ENCODE data around the gene RAB10.
"Not testable (repeated sequence)": the region's sequence is repeated elsewhere in the genome, so short reads cannot be mapped to it uniquely, and the experiment has no call there.

The RAB10 gene

GRCh38 chr2:26067186-26067974, 33.5 kb downstream of the RAB10 start:
- ATAC-seq (no peak), DNase-seq (ENCODE audit: low spot score in 2 of 2) (no peak)
- peak overlapping the region; percentile 64 for H3K4me3 Mint-ChIP-seq
- H3K36me3 Mint-ChIP-seq: peaks cover 41% of the 10 kb centered on the region
- H3K4me1 Mint-ChIP-seq: peaks cover 50% of the 10 kb centered on the region
- no peaks in the 10 kb centered on the region for H3K9me3 Mint-ChIP-seq
- H3K27ac Mint-ChIP-seq: peak overlapping the region; percentile 80

GRCh38 chr2:26067980-26068507, 34.2 kb downstream of the RAB10 start:
- Mint-ChIP-seq H3K27ac (peak overlapping the region; percentile 80), H3K4me1 (peaks cover 54% of the 10 kb centered on the region), H3K4me3 (peak overlapping the region; percentile 64), H3K36me3 (peaks cover 36% of the 10 kb centered on the region), H3K9me3 (no peaks in the 10 kb centered on the region)
- no peak for DNase-seq (ENCODE audit: low spot score in 2 of 2)
- peak; percentile 29 for ATAC-seq

GRCh38 chr2:26068602-26069298, 34.9 kb downstream of the RAB10 start:
- Mint-ChIP-seq H3K4me1 (peaks cover 61% of the 10 kb centered on the region), H3K9me3 (no peaks in the 10 kb centered on the region), H3K36me3 (peaks cover 35% of the 10 kb centered on the region), H3K27ac (peak overlapping the region; percentile 80), H3K4me3 (peak overlapping the region; percentile 64)
- DNase-seq (ENCODE audit: low spot score in 2 of 2) (peak; percentile 18 to 70), ATAC-seq (peak; percentile 99)

- peaks cover 73% of the 10 kb centered on the region for H3K4me1 Mint-ChIP-seq
- peaks cover 17% of the 10 kb centered on the region for H3K36me3 Mint-ChIP-seq
- ATAC-seq (no peak), DNase-seq (ENCODE audit: low spot score in 2 of 2) (no peak)
- peak overlapping the region; percentile 80 for H3K27ac Mint-ChIP-seq
- H3K4me3 Mint-ChIP-seq: no peak overlapping the region
- H3K9me3 Mint-ChIP-seq: no peaks in the 10 kb centered on the region
These were observed 36.8 kb downstream of the RAB10 start for GRCh38 chr2:26070730-26071129.

- peak overlapping the region; percentile 1 for H3K27ac Mint-ChIP-seq
- DNase-seq (ENCODE audit: low spot score in 2 of 2) (no peak), ATAC-seq (no peak)
- H3K9me3 Mint-ChIP-seq: no peaks in the 10 kb centered on the region
- no peaks in the 10 kb centered on the region for H3K36me3 Mint-ChIP-seq
- peaks cover 55% of the 10 kb centered on the region for H3K4me1 Mint-ChIP-seq
- no peak overlapping the region for H3K4me3 Mint-ChIP-seq
These were observed 39.3 kb downstream of the RAB10 start for GRCh38 chr2:26072925-26073768.

GRCh38 chr2:26073830-26074229, 39.9 kb downstream of the RAB10 start:
- no peak for DNase-seq (ENCODE audit: low spot score in 2 of 2)
- H3K9me3 Mint-ChIP-seq: no peaks in the 10 kb centered on the region
- no peaks in the 10 kb centered on the region for H3K36me3 Mint-ChIP-seq
- H3K4me3 Mint-ChIP-seq: no peak overlapping the region
- H3K27ac Mint-ChIP-seq: peak overlapping the region; percentile 1
- ATAC-seq: no peak
- peaks cover 48% of the 10 kb centered on the region for H3K4me1 Mint-ChIP-seq

GRCh38 chr2:26074676-26075075, 40.8 kb downstream of the RAB10 start:
- ATAC-seq (no peak), DNase-seq (ENCODE audit: low spot score in 2 of 2) (no peak)
- Mint-ChIP-seq H3K27ac (peak overlapping the region; percentile 38), H3K4me1 (peaks cover 40% of the 10 kb centered on the region), H3K4me3 (no peak overlapping the region), H3K9me3 (no peaks in the 10 kb centered on the region), H3K36me3 (no peaks in the 10 kb centered on the region)

DNA sequence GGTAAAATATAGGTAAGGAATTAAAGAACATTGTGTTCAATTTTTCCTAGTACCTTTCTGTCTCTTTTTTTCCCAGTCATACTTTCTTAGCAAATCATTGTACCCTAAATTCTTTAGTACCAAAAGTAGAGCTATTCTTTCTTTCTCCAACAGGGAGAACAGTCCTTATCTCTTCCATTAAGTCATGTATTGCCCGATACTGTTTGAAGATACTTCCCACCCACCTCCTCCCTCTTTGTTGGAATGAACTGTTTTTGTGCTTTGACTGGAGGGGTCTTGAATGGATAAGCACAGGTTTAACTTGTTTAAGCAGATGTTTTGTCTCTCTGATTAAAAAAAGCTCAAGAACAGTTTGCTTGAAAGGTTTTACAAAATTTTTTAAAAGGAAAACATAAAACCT, 41.3 kb downstream of the RAB10 start:
- no peak for ATAC-seq
- H3K36me3 Mint-ChIP-seq: no peaks in the 10 kb centered on the region
- H3K9me3 Mint-ChIP-seq: no peaks in the 10 kb centered on the region
- peaks cover 35% of the 10 kb centered on the region for H3K4me1 Mint-ChIP-seq
- peak overlapping the region; percentile 38 for H3K27ac Mint-ChIP-seq
- H3K4me3 Mint-ChIP-seq: no peak overlapping the region
- no peak for DNase-seq (ENCODE audit: low spot score in 2 of 2)

DNA sequence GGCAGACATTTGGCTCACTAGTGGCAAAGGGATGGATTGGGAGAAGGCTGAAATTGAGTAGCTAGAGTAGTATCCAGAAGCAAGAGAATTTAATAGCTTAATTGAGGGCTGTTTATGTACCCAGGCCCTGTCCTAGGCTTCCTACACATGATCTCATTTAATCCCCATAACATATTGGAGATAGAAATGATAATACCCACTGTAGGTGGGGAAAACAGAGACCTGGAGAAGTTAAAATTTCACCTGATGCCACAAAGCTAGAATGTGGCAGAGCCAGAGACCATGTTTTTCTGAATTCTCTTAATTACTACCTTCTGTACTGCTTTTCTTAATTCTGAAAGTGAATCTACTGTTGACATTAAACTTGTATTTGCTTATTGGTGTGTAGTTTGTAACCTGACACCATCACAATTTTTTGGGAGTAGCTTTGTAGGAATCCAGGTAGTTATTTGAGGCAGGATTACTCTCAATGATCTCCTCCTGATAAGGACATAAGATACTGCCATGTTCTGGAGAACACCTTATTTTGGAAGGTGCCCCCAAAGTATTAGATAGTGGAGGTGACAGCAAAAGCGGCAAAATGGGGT, 42.2 kb downstream of the RAB10 start:
- Mint-ChIP-seq H3K9me3 (peaks cover 2% of the 10 kb centered on the region), H3K36me3 (no peaks in the 10 kb centered on the region), H3K4me3 (no peak overlapping the region), H3K27ac (peak overlapping the region; percentile 12), H3K4me1 (peaks cover 37% of the 10 kb centered on the region)
- ATAC-seq (no peak), DNase-seq (ENCODE audit: low spot score in 2 of 2) (no peak)

- Mint-ChIP-seq H3K27ac (no peak overlapping the region), H3K36me3 (no peaks in the 10 kb centered on the region), H3K4me3 (no peak overlapping the region), H3K4me1 (peaks cover 39% of the 10 kb centered on the region), H3K9me3 (peaks cover 9% of the 10 kb centered on the region)
- no peak for DNase-seq (ENCODE audit: low spot score in 2 of 2)
- no peak for ATAC-seq
These were observed 43.4 kb downstream of the RAB10 start for GRCh38 chr2:26077291-26077690.

DNA sequence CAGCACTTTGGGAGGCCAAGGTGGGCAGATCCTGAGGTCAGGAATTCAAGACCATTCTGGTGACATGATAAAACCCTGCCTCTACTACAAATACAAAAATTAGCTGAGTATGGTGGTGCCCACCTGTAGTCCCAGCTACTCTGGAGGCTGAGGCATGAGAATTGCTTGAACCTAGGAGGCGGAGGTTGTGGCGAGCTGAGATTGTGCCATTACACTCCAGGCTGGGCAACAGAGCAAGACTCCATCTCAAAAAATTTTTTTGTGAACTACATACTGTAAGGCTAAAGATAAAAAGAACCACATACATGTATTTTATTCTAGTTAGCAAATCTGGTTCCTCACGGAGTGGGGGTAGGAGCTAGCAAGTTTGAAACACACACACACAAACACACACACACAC, 45.1 kb downstream of the RAB10 start:
- Mint-ChIP-seq H3K4me1 (peaks cover 28% of the 10 kb centered on the region), H3K27ac (no peak overlapping the region), H3K36me3 (no peaks in the 10 kb centered on the region), H3K9me3 (peaks cover 10% of the 10 kb centered on the region), H3K4me3 (no peak overlapping the region)
- ATAC-seq (no peak), DNase-seq (ENCODE audit: low spot score in 2 of 2) (no peak)

GRCh38 chr2:26080356-26080755, 46.5 kb downstream of the RAB10 start:
- Mint-ChIP-seq H3K4me3 (no peak overlapping the region), H3K27ac (no peak overlapping the region), H3K4me1 (peaks cover 27% of the 10 kb centered on the region), H3K36me3 (peaks cover 6% of the 10 kb centered on the region), H3K9me3 (peaks cover 10% of the 10 kb centered on the region)
- DNase-seq (ENCODE audit: low spot score in 2 of 2): no peak
- no peak for ATAC-seq

- not testable (repeated sequence) for H3K9me3 Mint-ChIP-seq; H3K27ac Mint-ChIP-seq; H3K4me3 Mint-ChIP-seq; DNase-seq (ENCODE audit: low spot score in 2 of 2); ATAC-seq; H3K36me3 Mint-ChIP-seq
- H3K4me1 Mint-ChIP-seq: peaks cover 23% of the 10 kb centered on the region
These were observed 47.0 kb downstream of the RAB10 start for GRCh38 chr2:26080925-26081324.

- no peak for ATAC-seq
- H3K4me1 Mint-ChIP-seq: peaks cover 26% of the 10 kb centered on the region
- H3K27ac Mint-ChIP-seq: no peak overlapping the region
- no peak for DNase-seq (ENCODE audit: low spot score in 2 of 2)
- H3K9me3 Mint-ChIP-seq: peaks cover 10% of the 10 kb centered on the region
- H3K36me3 Mint-ChIP-seq: peaks cover 6% of the 10 kb centered on the region
- H3K4me3 Mint-ChIP-seq: no peak overlapping the region
These were observed 47.7 kb downstream of the RAB10 start for GRCh38 chr2:26081556-26081955.

DNA sequence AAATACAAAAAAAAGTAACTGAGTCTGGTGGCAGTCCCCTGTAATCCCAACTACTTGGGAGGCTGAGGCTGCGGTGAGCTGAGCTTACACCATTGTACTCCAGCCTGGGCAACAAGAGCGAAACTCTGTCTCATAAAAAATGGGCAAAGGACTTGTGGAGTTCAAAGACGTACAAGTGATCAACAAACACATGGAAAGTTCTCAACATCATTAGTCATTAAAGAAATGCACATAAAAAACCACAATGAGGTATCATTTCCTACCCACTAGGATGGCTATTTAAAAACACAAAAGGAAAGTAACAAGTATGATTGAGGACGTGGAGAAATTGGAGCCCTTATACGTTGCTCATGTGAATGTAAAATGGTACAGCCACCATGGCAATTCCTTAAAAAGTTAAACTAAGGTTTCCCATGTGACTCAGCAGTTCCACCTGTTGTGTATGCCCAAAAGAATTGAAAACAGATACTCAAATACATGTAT, 52.3 kb downstream of the RAB10 start:
- ATAC-seq: peak; percentile 97
- DNase-seq (ENCODE audit: low spot score in 2 of 2): no peak
- Mint-ChIP-seq H3K4me3 (peak overlapping the region; percentile 59), H3K27ac (peak overlapping the region; percentile 73), H3K9me3 (peaks cover 6% of the 10 kb centered on the region), H3K4me1 (peaks cover 48% of the 10 kb centered on the region), H3K36me3 (peaks cover 12% of the 10 kb centered on the region)
